HepG2 (cell line): Measurements from ENCODE around the gene FGF14.

Experiments
- CC2D1A ChIP-seq: sonication (generic); formaldehyde crosslinking; IDR thresholded peaks from 2 replicates; pipeline ENCODE4 v1.8.1; 2023; ENCODE audit warnings: mild to moderate bottlenecking, missing genetic modification reagents
- EP300 ChIP-seq, 3 experiments: sonication (generic) in 1 of 3; formaldehyde crosslinking in 1 of 3; IDR thresholded peaks; 2 replicates each; pipeline versions ENCODE4 v1.5.1 to v1.6.1; 2011 to 2020; ENCODE audit warnings: low read depth in 2 of 3, low read length in 2 of 3, borderline replicate concordance in 1 of 3, improper control_type of control experiment in 1 of 3, mild to moderate bottlenecking in 1 of 3, missing genetic modification reagents in 1 of 3, moderate library complexity in 1 of 3
- FOXA3 ChIP-seq: IDR thresholded peaks from 2 replicates; pipeline ENCODE4 v1.6.1; 2016; ENCODE audit warnings: missing genetic modification reagents, missing compliant biosample characterization
- MYC ChIP-seq: sonication (generic); formaldehyde crosslinking; IDR thresholded peaks from 2 replicates; pipeline ENCODE4 v1.9.0; 2021; ENCODE audit warnings: missing genetic modification reagents, borderline replicate concordance
- POLR2A ChIP-seq, 2 experiments: IDR thresholded peaks; 2 replicates each; pipeline ENCODE4 v1.6.1; 2011; ENCODE audit warnings: low read depth in 2 of 2, low read length in 2 of 2, mild to moderate bottlenecking in 1 of 2, moderate library complexity in 1 of 2; ENCODE audit not compliant: insufficient read depth in 1 of 2
- SMARCE1 ChIP-seq: fragments of 450-650 bp; IDR thresholded peaks from 2 replicates; pipeline ENCODE4 v1.6.1; 2017; ENCODE audit warnings: borderline replicate concordance
- SNAI1 ChIP-seq: sonication (generic); formaldehyde crosslinking; IDR thresholded peaks from 2 replicates; pipeline ENCODE4 v1.5.0; 2020; ENCODE audit warnings: mild to moderate bottlenecking, missing genetic modification reagents, borderline replicate concordance
- SP5 ChIP-seq: IDR thresholded peaks from 2 replicates; pipeline ENCODE4 v1.6.1; 2016; ENCODE audit warnings: low read depth, borderline replicate concordance
- ZNF616 ChIP-seq: sonication (generic); formaldehyde crosslinking; IDR thresholded peaks from 2 replicates; pipeline ENCODE4 v1.5.0; 2020; ENCODE audit warnings: low read depth, mild to moderate bottlenecking, missing genetic modification reagents
- TF ChIP-seq, protein P1 (sequence below): sonication (generic); formaldehyde crosslinking; IDR thresholded peaks from 2 replicates; pipeline ENCODE4 v1.4.0; 2020; ENCODE audit warnings: mild to moderate bottlenecking, missing genetic modification reagents
- TF ChIP-seq, protein P2 (sequence below): sonication (generic); formaldehyde crosslinking; IDR thresholded peaks from 2 replicates; pipeline ENCODE4 v1.4.0; 2020; ENCODE audit warnings: missing genetic modification reagents
- TF ChIP-seq, protein P3 (sequence below): sonication (generic); formaldehyde crosslinking; IDR thresholded peaks from 2 replicates; pipeline ENCODE4 v1.8.1; 2023; ENCODE audit warnings: missing genetic modification reagents, mild to moderate bottlenecking, borderline replicate concordance

DNA sequence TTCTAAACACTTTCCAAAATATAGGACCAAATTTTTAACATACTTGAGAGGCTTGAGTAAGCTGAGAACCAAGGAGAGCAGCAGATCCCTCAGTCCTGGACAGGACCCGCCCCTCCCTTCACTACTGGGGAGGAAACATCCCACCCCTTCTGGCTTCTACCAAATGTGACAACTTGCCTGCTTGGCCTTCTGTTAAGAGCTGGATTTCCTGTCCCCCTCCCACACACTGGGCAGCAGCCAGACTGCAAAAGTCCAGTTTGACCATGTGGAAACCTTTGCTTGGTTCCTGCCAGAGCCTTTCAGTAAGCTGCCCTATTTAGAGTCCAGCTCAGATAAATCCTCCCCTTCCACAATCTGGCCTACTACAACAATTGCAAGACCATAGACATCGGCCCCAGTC, 84.3 kb downstream of the FGF14 start:
- TF ChIP-seq SMARCE1 (no peak), SNAI1 (no peak), MYC (CRISPR knock-in tag) (no peak), CC2D1A (no peak), SP5 (no peak), EP300 (IDR thresholded peaks at IDR 0.05; ENCODE audit: low read depth in 2 of 2, low read length in 2 of 2) (no peak), EP300 (CRISPR knock-in tag; IDR thresholded peaks at IDR 0.05; ENCODE audit: borderline replicate concordance) (no peak), FOXA3 (CRISPR knock-in tag) (no peak), ZNF616 (no peak), POLR2A (IDR thresholded peaks at IDR 0.05; ENCODE audit: insufficient read depth in 1 of 2, low read depth in 2 of 2, low read length in 2 of 2) (no peak)
- TF ChIP-seq, protein P1, sequence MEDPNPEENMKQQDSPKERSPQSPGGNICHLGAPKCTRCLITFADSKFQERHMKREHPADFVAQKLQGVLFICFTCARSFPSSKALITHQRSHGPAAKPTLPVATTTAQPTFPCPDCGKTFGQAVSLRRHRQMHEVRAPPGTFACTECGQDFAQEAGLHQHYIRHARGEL (CRISPR knock-in tag): no peak
- TF ChIP-seq, protein P2, sequence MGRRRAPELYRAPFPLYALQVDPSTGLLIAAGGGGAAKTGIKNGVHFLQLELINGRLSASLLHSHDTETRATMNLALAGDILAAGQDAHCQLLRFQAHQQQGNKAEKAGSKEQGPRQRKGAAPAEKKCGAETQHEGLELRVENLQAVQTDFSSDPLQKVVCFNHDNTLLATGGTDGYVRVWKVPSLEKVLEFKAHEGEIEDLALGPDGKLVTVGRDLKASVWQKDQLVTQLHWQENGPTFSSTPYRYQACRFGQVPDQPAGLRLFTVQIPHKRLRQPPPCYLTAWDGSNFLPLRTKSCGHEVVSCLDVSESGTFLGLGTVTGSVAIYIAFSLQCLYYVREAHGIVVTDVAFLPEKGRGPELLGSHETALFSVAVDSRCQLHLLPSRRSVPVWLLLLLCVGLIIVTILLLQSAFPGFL: no peak
- TF ChIP-seq, protein P3, sequence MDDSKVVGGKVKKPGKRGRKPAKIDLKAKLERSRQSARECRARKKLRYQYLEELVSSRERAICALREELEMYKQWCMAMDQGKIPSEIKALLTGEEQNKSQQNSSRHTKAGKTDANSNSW (CRISPR knock-in tag): no peak
